ENCODE data around the gene SLC14A1.

Gene SLC14A1

DNA sequence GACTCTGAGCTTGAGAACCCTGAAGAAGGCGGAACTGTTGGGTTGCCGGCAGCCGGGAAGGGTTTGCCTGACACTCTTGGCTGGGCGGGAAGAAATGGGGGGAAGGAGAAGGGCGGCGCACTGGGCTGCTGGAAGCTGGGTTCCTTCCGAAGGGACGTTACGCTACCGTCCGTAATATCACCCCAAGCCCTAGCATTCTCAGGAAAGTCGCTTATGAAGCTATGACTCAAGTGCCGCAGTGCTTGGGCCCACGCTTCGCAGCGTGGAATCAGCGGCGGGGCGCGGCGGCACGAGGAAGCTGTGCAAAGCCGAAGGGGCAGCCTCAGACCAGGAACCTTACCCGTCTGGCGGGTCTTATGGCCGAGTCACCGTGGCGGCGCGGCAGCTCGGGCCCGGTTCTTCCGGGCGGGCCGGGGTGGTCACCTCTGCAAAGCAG, 51.3 kb downstream of the SLC14A1 start:
- Histone ChIP-seq H4K20me1 (ENCODE audit: control insufficient read depth, insufficient read depth, low read depth, low read length) (no peaks in the 10 kb centered on the region), H3K4me1 (ENCODE audit: control insufficient read depth, low read length) (peaks cover 6% of the 10 kb centered on the region; the same call in 1 of the 2 replicates), H3K9me2 (replicated peaks; ENCODE audit: control insufficient read depth, low read length) (no peaks in the 10 kb centered on the region), H3K4me3 (ENCODE audit: low read length) (no peak overlapping the region), H3K27ac (ENCODE audit: low read depth, low read length) (no peak overlapping the region), H3K79me2 (ENCODE audit: control insufficient read depth, low read length) (no peaks in the 10 kb centered on the region), H3K27me3 (ENCODE audit: control insufficient read depth, low read length) (peaks cover 25% of the 10 kb centered on the region; the same call in 1 of the 2 replicates), H3K9me3 (ENCODE audit: control insufficient read depth, insufficient read depth, low read length) (no peaks in the 10 kb centered on the region), H3K4me2 (ENCODE audit: low read length) (no peak overlapping the region), H3F3A (ENCODE audit: control insufficient read depth, insufficient read depth) (no peaks in the 10 kb centered on the region), H3K36me3 (ENCODE audit: control insufficient read depth, low read length) (no peaks in the 10 kb centered on the region)
- no peak for TF ChIP-seq EZH2phosphoT487 (IDR thresholded peaks at IDR 0.05; ENCODE audit: borderline replicate concordance, low read length)
- TF ChIP-seq, protein P1, sequence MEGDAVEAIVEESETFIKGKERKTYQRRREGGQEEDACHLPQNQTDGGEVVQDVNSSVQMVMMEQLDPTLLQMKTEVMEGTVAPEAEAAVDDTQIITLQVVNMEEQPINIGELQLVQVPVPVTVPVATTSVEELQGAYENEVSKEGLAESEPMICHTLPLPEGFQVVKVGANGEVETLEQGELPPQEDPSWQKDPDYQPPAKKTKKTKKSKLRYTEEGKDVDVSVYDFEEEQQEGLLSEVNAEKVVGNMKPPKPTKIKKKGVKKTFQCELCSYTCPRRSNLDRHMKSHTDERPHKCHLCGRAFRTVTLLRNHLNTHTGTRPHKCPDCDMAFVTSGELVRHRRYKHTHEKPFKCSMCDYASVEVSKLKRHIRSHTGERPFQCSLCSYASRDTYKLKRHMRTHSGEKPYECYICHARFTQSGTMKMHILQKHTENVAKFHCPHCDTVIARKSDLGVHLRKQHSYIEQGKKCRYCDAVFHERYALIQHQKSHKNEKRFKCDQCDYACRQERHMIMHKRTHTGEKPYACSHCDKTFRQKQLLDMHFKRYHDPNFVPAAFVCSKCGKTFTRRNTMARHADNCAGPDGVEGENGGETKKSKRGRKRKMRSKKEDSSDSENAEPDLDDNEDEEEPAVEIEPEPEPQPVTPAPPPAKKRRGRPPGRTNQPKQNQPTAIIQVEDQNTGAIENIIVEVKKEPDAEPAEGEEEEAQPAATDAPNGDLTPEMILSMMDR (IDR thresholded peaks at IDR 0.05; ENCODE audit: low read depth, low read length, poor library complexity, severe bottlenecking): no peak

DNA sequence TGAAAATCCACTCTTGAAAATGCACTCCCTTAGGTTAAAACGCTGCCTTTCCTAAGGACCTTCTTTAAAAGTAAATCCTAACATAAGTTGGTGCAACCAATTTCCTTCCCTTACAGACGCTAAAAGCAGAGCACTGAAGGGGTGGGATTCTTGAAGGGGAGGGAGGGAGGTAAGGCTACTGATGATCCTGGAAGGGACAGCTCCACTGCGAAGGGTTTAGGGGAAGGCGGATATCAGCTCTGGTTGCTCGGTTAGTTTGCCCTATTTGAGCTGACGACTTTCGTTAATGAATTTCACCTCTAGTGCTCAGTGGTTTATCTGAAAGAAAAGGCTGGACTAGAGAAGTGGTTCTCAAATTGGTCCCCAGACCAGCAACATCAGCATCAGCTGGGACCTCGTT, 51.8 kb downstream of the SLC14A1 start:
- no peak for TF ChIP-seq EZH2phosphoT487 (IDR thresholded peaks at IDR 0.05; ENCODE audit: borderline replicate concordance, low read length)
- TF ChIP-seq, protein P1 (IDR thresholded peaks at IDR 0.05; ENCODE audit: low read depth, low read length, poor library complexity, severe bottlenecking): no peak
- no peaks in the 10 kb centered on the region for H3K79me2 ChIP-seq (ENCODE audit: control insufficient read depth, low read length)
- H3K4me1 ChIP-seq (ENCODE audit: control insufficient read depth, low read length): peaks cover 6% of the 10 kb centered on the region; the same call in 1 of the 2 replicates
- H3K36me3 ChIP-seq (ENCODE audit: control insufficient read depth, low read length): no peaks in the 10 kb centered on the region
- no peak overlapping the region for H3K4me3 ChIP-seq (ENCODE audit: low read length)
- no peaks in the 10 kb centered on the region for H3K9me2 ChIP-seq (replicated peaks; ENCODE audit: control insufficient read depth, low read length)
- no peak overlapping the region for H3K27ac ChIP-seq (ENCODE audit: low read depth, low read length)
- H3K27me3 ChIP-seq (ENCODE audit: control insufficient read depth, low read length): peaks cover 25% of the 10 kb centered on the region; the same call in 1 of the 2 replicates
- no peaks in the 10 kb centered on the region for H4K20me1 ChIP-seq (ENCODE audit: control insufficient read depth, insufficient read depth, low read depth, low read length)
- no peaks in the 10 kb centered on the region for H3F3A ChIP-seq (ENCODE audit: control insufficient read depth, insufficient read depth)
- no peak overlapping the region for H3K4me2 ChIP-seq (ENCODE audit: low read length)
- H3K9me3 ChIP-seq (ENCODE audit: control insufficient read depth, insufficient read depth, low read length): no peaks in the 10 kb centered on the region

DNA sequence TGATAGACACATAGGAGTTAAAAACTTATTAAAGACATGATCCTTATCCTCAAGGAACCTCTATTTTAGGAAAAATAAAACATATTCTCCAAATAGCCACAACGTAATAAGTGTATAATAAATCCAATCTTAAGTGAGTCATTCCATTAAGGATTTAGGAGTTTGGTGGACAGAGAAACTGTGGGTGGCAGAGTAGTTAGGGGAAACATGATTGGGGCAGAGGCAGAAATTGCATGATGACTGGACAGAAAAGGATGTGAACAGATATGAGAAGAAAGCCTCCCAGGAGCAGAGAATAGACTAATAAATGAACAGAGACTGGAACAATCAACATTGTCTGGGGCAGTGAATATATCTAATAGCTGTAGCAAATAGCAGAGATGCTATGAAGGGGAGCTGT, 53.4 kb downstream of the SLC14A1 start:
- Histone ChIP-seq H3K4me2 (ENCODE audit: low read length) (no peak overlapping the region), H4K20me1 (ENCODE audit: control insufficient read depth, insufficient read depth, low read depth, low read length) (no peaks in the 10 kb centered on the region), H3F3A (ENCODE audit: control insufficient read depth, insufficient read depth) (no peaks in the 10 kb centered on the region), H3K36me3 (ENCODE audit: control insufficient read depth, low read length) (no peaks in the 10 kb centered on the region), H3K27ac (ENCODE audit: low read depth, low read length) (no peak overlapping the region), H3K9me3 (ENCODE audit: control insufficient read depth, insufficient read depth, low read length) (no peaks in the 10 kb centered on the region), H3K79me2 (ENCODE audit: control insufficient read depth, low read length) (no peaks in the 10 kb centered on the region), H3K4me3 (ENCODE audit: low read length) (no peak overlapping the region), H3K9me2 (replicated peaks; ENCODE audit: control insufficient read depth, low read length) (no peaks in the 10 kb centered on the region), H3K4me1 (ENCODE audit: control insufficient read depth, low read length) (peaks cover 6% of the 10 kb centered on the region; the same call in 1 of the 2 replicates), H3K27me3 (ENCODE audit: control insufficient read depth, low read length) (peaks cover 24% of the 10 kb centered on the region)
- TF ChIP-seq, protein P1 (IDR thresholded peaks at IDR 0.05; ENCODE audit: low read depth, low read length, poor library complexity, severe bottlenecking): no peak
- TF ChIP-seq EZH2phosphoT487 (IDR thresholded peaks at IDR 0.05; ENCODE audit: borderline replicate concordance, low read length): no peak
